Motor neuron (in vitro differentiated cells): Measurements from ENCODE around the gene CLIP2. TPM values are rescaled to one million over a fixed set of nuclear protein-coding genes. Genes with fewer than 3 reads are reported as not detected.
A peak's percentile ranks its signal among the peaks of the same experiment; 100 is the strongest.
"Not testable (repeated sequence)": the region's sequence is repeated elsewhere in the genome, so short reads cannot be mapped to it uniquely, and the experiment has no call there.

Experiments used
- ATAC-seq, 8 experiments: fragments of 200-7000 bp; cut with Tn5 transposase; replicated peaks in 6 of 8; 2 replicates each; pipeline ENCODE4 v1.8.0; 2021; ENCODE audit warnings: mild to moderate bottlenecking in 8 of 8, moderate library complexity in 8 of 8
- H3K27ac ChIP-seq, 2 donors: fragments of 250-450 bp; sonication (Bioruptor Pico); 2 replicates each; pipeline ENCODE4 v1.9.0; 2021; ENCODE audit warnings: antibody characterized with exemption in 2 of 2, mild to moderate bottlenecking in 2 of 2, moderate library complexity in 1 of 2
- H3K4me1 ChIP-seq, 2 donors: fragments of 250-450 bp; sonication (Bioruptor Pico); replicated peaks in 1 of 2; 2 replicates each; pipeline ENCODE4 v1.6.1; 2021; ENCODE audit warnings: antibody characterized with exemption in 2 of 2, mild to moderate bottlenecking in 2 of 2, moderate library complexity in 1 of 2
- H3K4me3 ChIP-seq, 5 donors: fragments of 250-450 bp; sonication (Bioruptor Pico); 2 replicates each; pipeline ENCODE4 v1.9.0; 2021; ENCODE audit warnings: antibody characterized with exemption in 5 of 5, mild to moderate bottlenecking in 5 of 5, moderate library complexity in 4 of 5
- WGBS, 10 experiments: fragments of 450-650 bp; shearing (Covaris generic); methylation state at CpG; one replicate each; pipeline ENCODE4 v1.0.0; 2022; 5-methylcytosine and 5-hydroxymethylcytosine counted together
- in situ Hi-C, 9 experiments: fragments of 400-800 bp; cut with MboI; loops; one replicate each; pipeline ENCODE4 v1.15.0; 2021; ENCODE audit warnings: low sequenced_read_pairs in 9 of 9, low pct_unique_long_range_greater_than_20kb in 2 of 9; ENCODE audit not compliant: unreplicated experiment in 9 of 9
- total RNA-seq, 8 experiments: library from RNA; unstranded; fragments of 300-600 nt; gene quantifications; 2 replicates each; pipeline versions ENCODE4 v1.2.3 to v1.2.4, GENCODE V29; 2022

CLIP2 gene
- total RNA-seq, 8 experiments from 2014 or later = 11.3 to 51.8 (median 32.7) TPM

GRCh38 chr7:74428023-74428422 lies 138.8 kb downstream of the CLIP2 start:
- Histone ChIP-seq H3K4me1 (peaks cover 6 to 11% of the 10 kb centered on the region in 2 donors), H3K4me3 (no peak overlapping the region), H3K27ac (no peak overlapping the region)
- WGBS, 10 experiments = 55 to 76% (median 65%) methylated on average over 1 to 4 of the region's 4 CpGs; no CpG with 5 or more reads in 5 of the 10 experiments
- in situ Hi-C loops = loop anchor here in 2 of 9 experiments (25.0 kb wide), 1 partner anchor 134 kb away; no protein-coding TSS in a partner anchor
- peak in 5 of 8 experiments; percentile 61 to 78 (median 73) for ATAC-seq

DNA sequence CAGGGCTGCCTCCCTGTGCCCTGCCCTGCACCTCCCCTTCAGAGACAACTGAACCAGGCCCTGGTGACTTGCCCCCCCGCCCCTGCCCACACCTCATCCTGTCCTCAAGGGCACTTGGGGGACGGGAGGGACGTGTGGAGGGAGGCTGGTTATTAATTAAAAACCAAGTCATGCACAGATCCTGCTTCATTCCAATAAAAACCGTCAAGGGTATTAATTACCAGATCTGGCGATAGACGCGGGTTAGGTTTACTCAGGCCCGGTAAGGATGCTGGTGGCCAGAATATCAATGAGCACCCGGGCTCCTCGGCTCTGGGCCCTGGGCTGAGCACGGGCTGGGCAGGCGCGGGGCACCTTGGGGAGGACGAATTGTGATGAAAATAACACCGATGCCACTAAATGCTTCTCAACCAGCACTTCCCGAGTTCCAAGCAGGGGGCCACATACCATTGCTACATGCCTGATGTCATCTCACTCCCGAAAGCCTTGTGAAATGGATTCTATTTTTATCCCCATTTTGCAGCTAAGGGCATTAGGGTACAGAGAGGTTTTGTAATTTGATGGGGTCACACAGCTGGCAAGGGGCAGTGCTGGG lies 140.0 kb downstream of the CLIP2 start:
- Histone ChIP-seq H3K27ac (no peak overlapping the region), H3K4me1 (peaks cover 6 to 11% of the 10 kb centered on the region in 2 donors), H3K4me3 (no peak overlapping the region)
- in situ Hi-C loops = loop anchor here in 2 of 9 experiments (25.0 kb wide), 1 partner anchor 133 kb away; no protein-coding TSS in a partner anchor
- peak in 5 of 8 experiments; percentile 26 to 72 (median 56) for ATAC-seq
- 0 to 80% (median 48%) methylated on average over 1 to 9 of the region's 17 CpGs; no CpG with 5 or more reads in 2 of the 10 experiments for WGBS, 10 experiments

DNA sequence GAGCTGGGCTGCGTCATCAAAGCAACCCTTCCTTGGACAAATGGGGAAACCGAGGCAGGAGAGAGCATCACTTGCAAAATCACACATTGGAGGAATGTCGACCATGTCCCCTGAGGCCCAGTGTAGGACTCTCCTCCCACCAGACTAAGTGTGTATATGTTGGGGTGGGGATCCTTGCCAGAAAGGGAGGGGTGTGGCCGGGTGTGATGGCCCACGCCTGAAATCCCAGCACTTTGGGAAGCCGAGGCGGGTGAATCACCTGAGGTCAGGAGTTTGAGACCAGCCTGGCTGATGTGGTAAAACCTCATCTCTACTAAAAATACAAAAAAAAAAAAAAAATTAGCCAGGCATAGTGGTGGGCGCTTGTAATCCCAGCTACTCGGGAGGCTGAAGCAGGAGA lies 141.2 kb downstream of the CLIP2 start:
- not testable (repeated sequence) for ATAC-seq, H3K4me3 ChIP-seq, H3K27ac ChIP-seq
- in situ Hi-C loops = loop anchor here in 2 of 9 experiments (25.0 kb wide), 1 partner anchor 132 kb away; no protein-coding TSS in a partner anchor
- H3K4me1 ChIP-seq = peaks cover 6 to 11% of the 10 kb centered on the region in 2 donors
- WGBS, 10 experiments = 50 to 80% (median 78%) methylated on average over 1 to 6 of the region's 9 CpGs; no CpG with 5 or more reads in 7 of the 10 experiments

DNA sequence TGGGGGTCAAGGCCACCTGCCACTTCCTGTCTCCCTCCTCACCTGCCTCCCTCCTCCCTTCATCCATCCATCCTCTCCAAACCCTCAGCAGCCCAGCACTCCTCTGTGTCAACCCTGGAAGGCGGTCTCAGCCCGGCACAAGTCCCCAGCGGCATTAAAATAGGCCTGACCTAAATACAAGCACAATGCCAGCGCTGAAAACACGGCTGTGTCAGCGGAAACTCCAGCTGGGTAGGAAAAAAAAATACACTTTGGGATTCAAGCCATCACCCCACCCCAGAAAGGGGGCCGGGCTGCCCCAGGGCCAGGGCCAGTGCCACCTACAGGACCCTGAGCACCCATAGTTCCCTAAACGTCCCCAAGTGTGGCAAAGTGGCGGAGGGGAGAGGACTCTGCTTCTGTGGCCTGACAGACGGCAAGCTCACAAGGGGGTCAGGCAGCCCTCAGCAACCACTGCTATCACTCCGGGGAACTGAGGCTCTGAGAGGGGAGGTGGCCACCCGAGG lies 141.8 kb downstream of the CLIP2 start:
- 59 to 94% (median 76%) methylated on average over 1 to 3 of the region's 12 CpGs; no CpG with 5 or more reads in 6 of the 10 experiments for WGBS, 10 experiments
- ATAC-seq = peak in 5 of 8 experiments; percentile 33 to 59 (median 52)
- H3K27ac ChIP-seq = no peak overlapping the region
- in situ Hi-C loops = loop anchor here in 2 of 9 experiments (25.0 kb wide), 1 partner anchor 131 kb away; no protein-coding TSS in a partner anchor
- H3K4me1 ChIP-seq = peaks cover 6 to 11% of the 10 kb centered on the region in 2 donors
- H3K4me3 ChIP-seq = no peak overlapping the region

DNA sequence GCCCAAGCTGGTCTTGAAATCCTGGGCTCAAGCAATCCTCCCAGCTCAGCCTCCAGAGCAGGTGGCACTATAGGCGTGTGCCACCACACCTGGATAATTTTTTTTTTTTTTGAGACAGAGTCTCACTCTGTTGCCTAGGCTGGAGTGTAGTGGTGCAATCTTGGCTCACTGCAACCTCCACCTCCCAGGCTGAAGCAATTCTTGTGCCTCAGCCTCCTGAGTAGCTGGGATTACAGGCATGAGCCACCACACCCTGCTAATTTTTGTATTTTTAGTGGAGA lies 148.0 kb downstream of the CLIP2 start:
- WGBS, 10 experiments = 100% methylated on average over 1 of the region's 1 CpG; no CpG with 5 or more reads in 9 of the 10 experiments
- H3K4me1 ChIP-seq, H3K27ac ChIP-seq, ATAC-seq, H3K4me3 ChIP-seq: not testable (repeated sequence)
- in situ Hi-C loops = loop anchor here in 2 of 9 experiments (25.0 kb wide), 1 partner anchor 125 kb away; no protein-coding TSS in a partner anchor

DNA sequence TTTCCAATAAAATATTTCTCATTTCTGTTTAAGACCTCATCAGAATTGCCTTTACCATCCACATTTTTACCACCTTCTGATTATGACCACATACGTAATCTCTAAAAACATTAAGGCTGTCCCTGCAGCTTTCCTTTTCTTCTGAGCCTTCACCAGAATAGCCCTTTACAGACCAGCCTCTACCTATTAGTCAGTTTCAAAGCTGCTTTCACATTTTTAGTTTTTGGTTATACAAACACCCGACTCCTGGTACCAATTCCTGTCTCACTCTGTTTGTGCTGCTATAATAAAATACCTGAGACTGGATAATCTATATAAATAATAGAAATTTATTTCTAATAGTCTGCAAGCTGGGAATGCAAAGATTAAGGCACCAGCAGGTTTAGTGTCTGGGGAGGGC lies 149.1 kb downstream of the CLIP2 start:
- ATAC-seq = no peak
- H3K4me3 ChIP-seq = no peak overlapping the region
- in situ Hi-C loops = loop anchor here in 2 of 9 experiments (25.0 kb wide), 1 partner anchor 124 kb away; no protein-coding TSS in a partner anchor
- peaks cover 1 to 9% of the 10 kb centered on the region in 2 donors for H3K4me1 ChIP-seq
- WGBS, 10 experiments = 33 to 100% (median 95%) methylated on average over 1 to 2 of the region's 2 CpGs; no CpG with 5 or more reads in 1 of the 10 experiments
- H3K27ac ChIP-seq = no peak overlapping the region

- in situ Hi-C loops = loop anchor here in 2 of 9 experiments (25.0 kb wide), 1 partner anchor 123 kb away; no protein-coding TSS in a partner anchor
- no peak for ATAC-seq
These were observed 150.3 kb downstream of the CLIP2 start for GRCh38 chr7:74439541-74439940.

DNA sequence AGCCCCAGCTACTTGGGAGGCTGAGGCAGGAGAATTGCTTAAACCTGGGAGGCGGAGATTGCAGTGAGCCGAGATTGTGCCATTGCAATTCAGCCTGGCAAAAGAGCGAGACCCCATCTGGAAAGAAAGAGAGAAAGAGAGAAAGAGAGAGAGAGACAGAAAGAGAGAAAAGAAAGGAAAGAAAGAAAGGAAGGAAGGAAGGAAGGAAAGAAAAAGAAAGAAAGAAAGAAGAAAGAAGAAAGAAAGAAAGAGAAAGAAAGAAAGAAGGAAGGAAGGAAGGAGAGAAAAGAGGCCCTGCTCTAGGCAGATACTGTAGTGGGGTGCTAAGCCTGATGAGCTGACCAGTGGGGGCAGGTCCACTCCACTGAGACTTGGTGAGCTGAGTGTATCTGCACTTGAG lies 150.9 kb downstream of the CLIP2 start:
- not testable (repeated sequence) for H3K27ac ChIP-seq, H3K4me3 ChIP-seq, ATAC-seq
- WGBS, 10 experiments = 50 to 100% (median 96%) methylated on average over 1 to 3 of the region's 3 CpGs; no CpG with 5 or more reads in 1 of the 10 experiments
- peaks cover 15 to 24% of the 10 kb centered on the region in 2 donors for H3K4me1 ChIP-seq
- in situ Hi-C loops = loop anchor here in 2 of 9 experiments (25.0 kb wide), 1 partner anchor 122 kb away; no protein-coding TSS in a partner anchor

More at GRCh38 chr7:74439541-74439940, 150.3 kb downstream of the CLIP2 start:
- H3K4me3 ChIP-seq = no peak overlapping the region
- peaks cover 13 to 21% of the 10 kb centered on the region in 2 donors for H3K4me1 ChIP-seq
- no peak overlapping the region for H3K27ac ChIP-seq
- 60 to 100% (median 94%) methylated on average over 1 to 2 of the region's 4 CpGs; no CpG with 5 or more reads in 3 of the 10 experiments for WGBS, 10 experiments

DNA sequence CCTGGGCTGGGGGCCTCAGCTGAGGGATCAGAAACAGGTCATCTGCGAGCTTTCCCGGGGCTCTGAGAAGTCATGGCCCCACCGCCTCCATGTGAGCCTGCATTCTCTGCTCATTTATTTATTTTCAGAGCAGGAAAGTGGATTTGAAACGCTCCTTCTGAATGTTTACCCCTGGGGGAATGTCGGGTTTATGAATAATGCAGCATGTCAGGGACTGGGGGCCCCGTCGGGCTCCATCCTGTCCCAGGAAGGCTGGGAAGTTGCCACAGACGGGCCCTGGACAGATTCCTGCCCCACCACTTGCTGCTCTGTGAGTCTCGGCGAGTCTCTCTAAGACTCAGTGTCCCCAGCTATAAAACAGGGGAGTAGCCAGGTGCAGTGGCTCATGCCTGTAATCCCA lies 152.6 kb downstream of the CLIP2 start:
- in situ Hi-C loops = loop anchor here in 2 of 9 experiments (25.0 kb wide), 1 partner anchor 120 kb away; no protein-coding TSS in a partner anchor
- Histone ChIP-seq H3K27ac (no peak overlapping the region), H3K4me1 (peaks cover 15 to 24% of the 10 kb centered on the region in 2 donors), H3K4me3 (no peak overlapping the region)
- WGBS, 10 experiments = 13 to 90% (median 60%) methylated on average over 1 to 3 of the region's 10 CpGs; no CpG with 5 or more reads in 5 of the 10 experiments
- ATAC-seq = peak in 1 of 8 experiments; percentile 80

- H3K4me1 ChIP-seq = peaks cover 15 to 24% of the 10 kb centered on the region in 2 donors
- H3K4me3 ChIP-seq = no peak overlapping the region
- in situ Hi-C loops = loop anchor here in 2 of 9 experiments (25.0 kb wide), 1 partner anchor 119 kb away; no protein-coding TSS in a partner anchor
- peak overlapping the region; percentile 68 to 75 for H3K27ac ChIP-seq
- peak in 5 of 8 experiments; percentile 84 to 91 (median 85) for ATAC-seq
- WGBS, 10 experiments = 10 to 80% (median 29%) methylated on average over 1 to 11 of the region's 21 CpGs; no CpG with 5 or more reads in 3 of the 10 experiments
These were observed 154.5 kb downstream of the CLIP2 start for GRCh38 chr7:74443543-74444247.

GRCh38 chr7:74449144-74449543 lies 159.9 kb downstream of the CLIP2 start:
- no peak for ATAC-seq
- no peak overlapping the region for H3K4me3 ChIP-seq
- no peak overlapping the region for H3K27ac ChIP-seq
- peaks cover 13 to 14% of the 10 kb centered on the region in 2 donors for H3K4me1 ChIP-seq
- 70 to 100% (median 90%) methylated on average over 1 to 4 of the region's 4 CpGs; no CpG with 5 or more reads in 2 of the 10 experiments for WGBS, 10 experiments
- in situ Hi-C loops = loop anchor here in 2 of 9 experiments (25.0 kb wide), 1 partner anchor 113 kb away; no protein-coding TSS in a partner anchor

GRCh38 chr7:74449809-74450397 lies 160.7 kb downstream of the CLIP2 start:
- Histone ChIP-seq H3K27ac (no peak overlapping the region), H3K4me1 (peaks cover 7 to 9% of the 10 kb centered on the region in 2 donors), H3K4me3 (no peak overlapping the region)
- in situ Hi-C loops = loop anchor here in 2 of 9 experiments (25.0 kb wide), 1 partner anchor 112 kb away; no protein-coding TSS in a partner anchor
- WGBS, 10 experiments = 59 to 100% (median 71%) methylated on average over 1 to 8 of the region's 15 CpGs; no CpG with 5 or more reads in 4 of the 10 experiments
- peak in 3 of 8 experiments; percentile 12 to 35 (median 23) for ATAC-seq
